CD4-positive, alpha-beta T cell treated with Interleukin-21 for 1 hour (primary cell): ENCODE data around the gene GNB1L.

ENCODE experiments used
- DNase-seq: peaks from one replicate; pipeline ENCODE4 v3.0.0-alpha.2; 2020

Gene GNB1L

GRCh38 chr22:19859861-19860510 lies 5.3 kb upstream of the GNB1L start:
- no peak for DNase-seq

- DNase-seq = no peak
Observed at GRCh38 chr22:19857382-19857781, 2.7 kb upstream of the GNB1L start.

- DNase-seq = peak; percentile 46
Observed at GRCh38 chr22:19855504-19856409, 1.1 kb upstream of the GNB1L start.

GRCh38 chr22:19853879-19854777 lies 546 bp downstream of the GNB1L start:
- DNase-seq = peak; percentile 15

GRCh38 chr22:19853058-19853878 lies 1.4 kb downstream of the GNB1L start:
- DNase-seq = no peak

GRCh38 chr22:19852177-19852781 lies 2.4 kb downstream of the GNB1L start:
- no peak for DNase-seq

- DNase-seq = no peak
Observed at GRCh38 chr22:19851291-19852176, 3.1 kb downstream of the GNB1L start.

- DNase-seq = no peak
Observed at GRCh38 chr22:19850763-19851109, 3.9 kb downstream of the GNB1L start.

- no peak for DNase-seq
Observed at GRCh38 chr22:19849835-19850762, 4.6 kb downstream of the GNB1L start.

- DNase-seq = no peak
Observed at GRCh38 chr22:19848298-19849224, 6.1 kb downstream of the GNB1L start.

- no peak for DNase-seq
Observed at GRCh38 chr22:19847345-19847632, 7.4 kb downstream of the GNB1L start.

GRCh38 chr22:19846620-19847344 lies 7.9 kb downstream of the GNB1L start:
- DNase-seq = no peak

GRCh38 chr22:19845054-19845722 lies 9.5 kb downstream of the GNB1L start:
- no peak for DNase-seq

GRCh38 chr22:19844377-19845053 lies 10.2 kb downstream of the GNB1L start:
- DNase-seq = no peak

- no peak for DNase-seq
Observed at GRCh38 chr22:19843857-19844376, 10.8 kb downstream of the GNB1L start.

GRCh38 chr22:19843107-19843856 lies 11.4 kb downstream of the GNB1L start:
- no peak for DNase-seq
